NCI-H1092 treated with DMSO at 0.1 percent for 48 hours (cell line): Measurements from ENCODE around the gene NDP.
A peak's percentile ranks its signal among the peaks of the same experiment; 100 is the strongest.

Experiments
- DNase-seq: peaks from one replicate; lab custom pipeline; 2025; lab: John Stamatoyannopoulos, UW

Gene NDP, protein sequence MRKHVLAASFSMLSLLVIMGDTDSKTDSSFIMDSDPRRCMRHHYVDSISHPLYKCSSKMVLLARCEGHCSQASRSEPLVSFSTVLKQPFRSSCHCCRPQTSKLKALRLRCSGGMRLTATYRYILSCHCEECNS

DNA sequence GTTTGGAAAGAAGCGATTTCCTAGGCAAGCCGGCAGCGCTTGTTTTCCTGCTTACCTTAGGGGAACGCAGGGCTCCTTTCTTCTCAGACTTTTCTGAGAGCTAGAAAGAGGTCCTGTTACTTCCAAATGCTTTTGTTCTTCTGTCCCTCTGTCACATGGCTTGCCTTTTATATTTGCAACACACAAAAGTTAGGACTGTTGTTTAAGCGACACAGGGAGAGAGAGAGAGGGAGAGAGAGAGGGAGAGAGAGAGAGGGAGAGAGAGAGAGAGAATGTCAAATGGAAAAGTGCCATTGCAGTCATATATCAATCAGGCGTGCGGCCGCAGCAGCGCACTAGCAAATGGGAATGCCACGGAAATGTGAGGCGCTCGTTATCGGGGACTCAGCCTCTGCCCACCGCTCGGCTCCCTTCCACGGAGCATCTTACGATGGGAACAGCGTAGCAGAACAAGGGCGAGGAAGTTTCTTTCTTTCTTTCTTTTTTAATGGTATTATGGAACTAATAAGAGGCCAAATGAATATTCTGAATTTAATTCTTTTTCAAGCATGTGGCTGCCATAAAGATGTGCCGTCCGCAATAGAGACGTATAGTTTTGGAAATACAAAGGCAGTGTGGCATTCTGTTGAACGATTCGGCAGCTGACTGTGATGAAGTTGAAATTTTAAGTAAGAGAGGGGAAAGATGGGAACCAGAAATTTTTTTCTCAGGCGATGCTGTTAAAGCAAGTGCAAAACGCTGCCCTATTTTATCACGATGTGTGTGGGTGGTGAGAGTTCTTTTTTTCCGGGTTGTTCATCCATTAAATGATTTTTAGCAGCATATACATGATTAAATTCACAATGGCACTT, at the start of gene NDP:
NDP (minus strand) TSS at position 142 of the 851 bp plus-strand sequence. CDS start 14,745 bp downstream, outside the sequence.
- DNase-seq = peak; percentile 6

DNA sequence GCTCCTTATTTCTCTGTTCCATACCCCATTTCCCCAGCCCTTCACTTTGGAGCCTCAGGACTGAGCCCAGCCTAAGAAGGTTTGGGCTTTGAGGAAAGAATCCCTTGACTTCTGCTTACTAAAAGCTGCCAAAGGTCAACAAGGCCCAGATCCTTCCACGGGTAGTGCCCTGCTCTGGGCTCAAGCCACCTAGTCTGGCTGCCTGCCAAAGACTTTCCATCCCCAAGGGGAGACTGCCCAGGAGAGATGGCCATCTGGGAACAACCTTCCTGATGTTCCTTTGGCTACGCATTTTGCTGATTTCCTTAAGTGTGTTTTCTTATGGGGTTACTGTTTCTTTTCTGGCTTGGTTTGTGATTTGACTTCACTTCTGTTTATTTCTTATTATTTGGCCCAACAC, 49.8 kb upstream of the NDP start:
- DNase-seq = no peak

DNA sequence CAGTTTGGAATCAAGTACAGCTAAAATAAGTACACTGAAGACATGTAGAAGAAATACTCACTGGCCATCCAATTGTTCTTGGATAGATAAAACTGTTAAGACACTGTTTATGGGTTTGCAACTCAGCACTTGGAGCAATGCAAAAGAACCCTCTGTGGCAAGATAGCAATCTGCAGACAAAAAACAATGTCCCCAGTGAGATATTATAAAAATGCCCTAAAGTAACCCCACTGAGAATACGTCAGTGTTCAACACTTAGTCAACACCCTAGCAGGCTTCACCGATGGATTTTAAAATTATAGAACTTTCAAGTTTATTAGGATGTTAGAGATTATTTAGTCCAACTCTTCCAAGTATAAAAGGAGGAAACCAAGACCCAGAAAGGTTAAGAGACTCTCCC, 47.5 kb upstream of the NDP start:
- DNase-seq = no peak

DNA sequence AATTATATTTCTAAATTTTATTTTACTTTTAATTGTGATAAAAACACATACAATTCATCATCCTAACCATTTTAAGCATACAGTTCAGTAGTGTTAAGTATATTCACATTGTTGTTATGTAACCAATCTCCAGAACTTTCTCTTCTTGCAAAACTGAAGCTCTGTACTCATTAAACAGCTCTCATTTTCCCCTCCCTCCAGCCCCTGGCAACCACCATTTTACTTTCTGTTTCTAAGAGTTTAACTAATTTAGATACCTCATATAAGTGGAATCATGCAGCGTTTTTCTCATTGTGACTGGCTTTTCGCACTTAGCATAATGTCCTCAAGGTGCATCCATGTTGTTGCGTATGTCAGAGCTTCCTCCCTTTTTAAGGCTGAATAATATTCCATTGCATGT, 46.7 kb upstream of the NDP start:
- no peak for DNase-seq

DNA sequence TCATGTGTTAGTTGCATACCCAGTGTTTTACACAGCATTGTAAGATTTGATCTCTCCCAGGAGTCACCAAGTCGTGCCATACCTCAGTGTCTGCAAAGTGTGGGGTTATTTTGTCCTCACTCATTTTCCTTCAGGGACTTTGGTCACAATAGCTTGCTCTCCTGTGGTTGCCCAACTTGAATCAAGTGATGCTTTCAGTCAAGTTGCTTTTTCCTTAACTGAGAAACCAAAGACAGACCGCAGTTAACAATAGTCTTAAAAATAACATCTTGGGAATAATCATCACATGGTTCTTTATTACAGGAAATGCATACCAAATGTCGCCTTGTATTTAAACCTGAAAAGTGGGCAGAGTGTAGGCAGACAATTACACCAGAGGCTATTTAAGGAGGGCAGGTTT, 44.5 kb upstream of the NDP start:
- DNase-seq = no peak

DNA sequence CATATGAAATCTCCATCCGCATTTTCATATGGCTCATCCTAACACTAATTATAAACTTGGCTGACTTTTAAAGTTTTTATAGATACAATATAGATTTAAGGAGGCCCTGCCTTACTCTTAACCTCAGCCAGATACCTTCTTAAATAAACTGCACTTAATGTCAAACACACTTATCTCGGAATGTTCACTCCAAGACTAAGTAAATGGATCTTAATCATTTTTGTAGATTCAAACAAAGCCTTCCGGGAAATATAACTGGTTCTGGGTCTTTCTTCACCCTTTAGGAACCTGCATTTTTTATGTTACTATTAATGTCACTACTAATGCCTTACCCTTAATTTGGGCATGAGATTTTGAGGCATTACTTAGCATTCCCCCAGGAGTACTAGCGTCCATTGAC, 43.7 kb upstream of the NDP start:
- DNase-seq = no peak

DNA sequence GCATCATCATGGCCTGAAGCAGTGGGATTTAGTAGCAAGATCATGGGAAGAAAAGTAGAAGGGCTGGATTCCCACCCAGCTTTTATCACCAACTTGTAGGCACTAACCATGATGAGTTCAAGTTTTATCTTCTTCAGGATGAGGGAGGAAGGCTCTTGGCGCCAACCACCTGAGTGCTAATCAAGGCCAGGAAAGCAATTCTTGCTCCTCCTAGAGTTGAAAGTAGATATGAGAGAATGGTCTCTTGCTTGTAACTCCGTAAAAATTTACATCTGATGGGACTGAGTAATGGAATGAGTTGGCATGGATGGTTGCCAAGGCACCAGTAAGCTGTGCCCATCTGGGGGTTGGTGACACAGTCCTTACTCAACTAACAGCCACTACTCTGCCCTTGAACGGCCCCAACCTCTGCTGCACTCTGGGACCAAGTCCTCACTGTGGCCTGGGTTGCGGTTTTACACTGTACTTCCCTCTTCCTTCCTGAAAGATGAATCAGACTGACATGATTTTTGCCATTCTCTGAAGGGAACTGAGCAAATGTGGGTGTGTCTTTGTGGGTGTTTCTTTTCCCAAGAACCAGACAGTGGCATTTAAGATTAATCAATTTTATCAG, 39.4 kb upstream of the NDP start:
- no peak for DNase-seq

DNA sequence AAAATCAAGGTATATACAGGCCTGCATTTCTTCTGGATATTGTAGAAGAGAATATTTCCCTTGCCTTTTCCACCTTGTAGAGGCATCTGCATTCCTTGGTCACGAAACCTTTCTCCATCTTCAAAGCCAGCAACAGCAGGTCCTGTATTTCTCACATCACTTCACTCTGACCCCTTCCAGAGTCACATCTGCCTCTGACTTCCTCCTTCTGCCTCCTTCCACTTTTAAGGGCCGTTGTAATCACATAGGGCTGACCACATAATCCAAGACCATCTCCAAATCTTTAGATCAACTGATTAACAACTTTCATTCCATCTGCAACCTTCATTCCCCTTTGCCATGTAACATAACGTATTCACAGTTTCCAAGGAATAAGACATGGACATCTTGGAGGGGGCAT, 38.3 kb upstream of the NDP start:
- no peak for DNase-seq

DNA sequence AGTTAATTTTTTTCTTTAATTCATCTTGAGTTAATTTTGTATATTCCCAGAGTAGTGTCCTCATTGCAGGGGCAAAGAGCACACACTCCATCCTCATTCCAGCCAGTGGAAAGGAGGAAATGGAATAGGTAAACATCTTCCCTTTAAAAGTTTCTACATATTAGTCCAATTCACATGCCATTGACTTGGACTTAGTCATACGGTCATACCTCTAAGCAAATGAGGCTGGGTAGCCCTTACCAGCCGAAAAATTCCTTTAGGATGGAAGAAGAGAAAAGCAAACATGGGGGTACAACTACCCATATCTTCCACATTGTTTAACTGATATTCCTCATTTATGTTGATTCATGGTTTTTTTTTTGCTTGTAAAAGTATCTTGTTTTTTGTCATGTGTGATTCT, 37.4 kb upstream of the NDP start:
- no peak for DNase-seq

DNA sequence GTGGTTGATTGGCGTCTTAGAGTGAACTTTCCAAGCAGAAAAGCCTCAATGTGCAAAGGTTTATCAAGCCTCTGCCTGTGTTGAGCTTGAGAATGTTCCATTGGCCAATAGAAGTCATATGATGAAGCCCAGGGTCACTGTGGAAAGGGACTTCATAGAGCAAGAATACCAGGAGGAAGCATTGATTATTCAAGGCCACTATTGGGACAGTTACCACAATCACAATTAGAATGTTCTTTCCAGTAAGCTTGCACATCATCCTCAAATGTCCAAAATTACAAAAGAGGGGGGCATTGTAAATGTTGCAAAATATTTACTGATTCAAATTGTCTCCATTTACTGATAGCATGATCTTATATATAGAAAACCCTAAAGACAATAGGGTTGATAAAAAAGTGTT, 32.9 kb upstream of the NDP start:
- DNase-seq = no peak

DNA sequence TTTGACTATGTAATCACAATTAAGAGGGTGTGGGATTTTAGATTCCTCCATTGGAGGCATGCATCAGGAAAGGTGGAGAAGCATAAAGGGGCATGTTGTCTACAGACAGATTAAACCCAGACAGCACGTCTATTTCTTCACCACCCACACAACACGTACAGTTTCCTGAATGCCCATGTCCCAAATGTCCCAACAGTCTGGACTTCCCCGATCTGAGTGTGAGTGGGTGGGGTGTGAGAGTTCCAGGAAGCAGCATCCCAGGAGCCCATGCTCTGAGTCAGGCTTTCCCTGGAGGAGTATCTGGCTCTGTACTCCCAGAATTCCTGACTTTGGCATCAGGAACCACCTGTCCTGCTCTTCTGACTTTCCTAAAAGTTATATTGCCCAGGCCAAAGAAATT, 30.8 kb upstream of the NDP start:
- DNase-seq = no peak

DNA sequence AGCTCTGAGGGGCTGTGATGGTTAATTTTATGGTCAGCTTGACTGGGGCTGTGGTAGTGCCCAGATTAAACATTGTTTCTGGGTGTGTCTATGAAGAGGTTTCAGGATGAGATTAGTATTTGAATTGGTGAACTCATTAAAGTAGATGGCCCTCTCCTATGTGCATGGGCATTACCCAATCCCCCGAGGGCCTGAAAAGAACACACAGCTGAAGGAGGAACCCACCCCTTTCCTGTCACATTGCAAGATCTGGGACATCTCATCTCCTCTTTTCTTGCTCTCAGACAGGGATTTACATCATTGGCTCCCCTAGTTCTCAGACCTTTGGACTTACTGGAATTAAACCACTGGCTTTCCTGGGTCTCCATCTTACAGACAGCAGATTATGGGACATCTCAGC, 29.4 kb upstream of the NDP start:
- no peak for DNase-seq

DNA sequence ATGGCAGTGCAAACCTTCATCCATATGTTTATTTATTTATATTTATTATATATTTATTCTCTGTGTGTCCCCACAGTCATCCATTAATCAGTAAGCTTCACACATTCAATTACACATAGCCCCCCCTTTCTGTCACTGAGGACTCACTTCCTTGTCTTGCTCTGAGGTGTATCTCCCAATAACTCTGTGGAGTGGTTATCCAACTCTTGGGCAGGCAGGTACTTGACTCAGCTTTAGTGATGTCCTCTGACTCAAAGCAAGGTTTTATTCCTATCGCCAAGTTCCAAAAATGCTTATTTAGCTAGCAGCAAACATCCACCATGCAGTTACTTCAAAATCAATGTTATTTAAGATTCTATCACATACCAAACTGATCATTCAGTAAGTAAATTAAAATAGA, 25.2 kb upstream of the NDP start:
- DNase-seq = no peak

DNA sequence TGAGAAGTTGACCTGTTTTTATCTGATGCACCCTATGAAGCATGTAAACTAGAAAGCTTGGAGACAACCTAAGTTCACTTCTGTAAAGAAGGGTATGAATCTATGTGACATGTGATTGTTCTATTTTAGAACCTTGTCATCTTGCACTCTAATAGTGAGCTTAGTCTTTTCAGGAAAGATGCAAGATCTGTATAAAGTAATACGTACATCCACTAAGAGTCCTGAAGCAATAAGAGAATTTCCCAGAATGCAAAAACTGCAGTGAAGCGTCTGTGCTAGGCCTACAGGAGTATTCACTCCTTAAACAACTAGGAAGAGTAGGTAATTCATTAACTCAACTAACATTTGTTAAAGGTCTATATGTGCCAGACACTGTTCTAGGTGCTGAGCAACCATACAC, 23.3 kb upstream of the NDP start:
- DNase-seq = no peak

DNA sequence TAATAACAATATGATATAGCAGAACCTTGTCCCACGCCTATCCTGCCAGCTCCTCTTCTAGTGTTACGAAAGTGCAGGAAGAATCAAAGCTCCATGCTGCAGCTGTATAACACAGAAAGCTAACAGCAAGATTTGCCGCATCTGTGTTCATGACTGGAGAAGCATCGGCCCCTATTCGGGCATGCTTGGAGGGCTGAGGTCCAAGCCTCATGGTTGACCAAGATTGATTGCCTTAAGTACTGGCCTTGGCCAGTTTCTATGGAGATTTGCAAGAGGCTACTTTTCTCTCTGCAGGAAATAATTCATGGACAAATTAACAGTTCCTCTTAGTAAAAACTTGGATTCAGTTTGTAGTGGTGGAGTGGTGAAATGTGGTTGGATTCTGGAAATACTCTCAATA, 12.9 kb upstream of the NDP start:
- DNase-seq = no peak

DNA sequence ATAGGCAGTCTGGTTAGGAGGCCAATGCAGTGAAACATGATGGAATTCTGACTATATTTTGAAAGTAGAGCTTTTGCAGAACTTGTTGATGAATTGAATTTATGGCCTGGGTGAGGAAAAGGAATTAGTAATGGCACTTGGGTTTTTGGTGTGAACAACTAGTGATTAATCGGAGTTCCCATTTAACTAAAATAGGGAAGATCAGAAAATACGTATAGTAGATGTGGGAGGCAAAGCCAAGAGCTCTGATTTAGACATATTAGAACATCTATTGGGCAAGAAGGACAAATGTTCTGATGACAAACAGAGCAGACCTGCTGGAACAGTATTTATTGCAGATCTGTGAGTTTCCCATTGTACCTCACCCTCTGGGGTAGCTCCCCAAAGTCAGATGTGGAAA, 12.3 kb upstream of the NDP start:
- no peak for DNase-seq

DNA sequence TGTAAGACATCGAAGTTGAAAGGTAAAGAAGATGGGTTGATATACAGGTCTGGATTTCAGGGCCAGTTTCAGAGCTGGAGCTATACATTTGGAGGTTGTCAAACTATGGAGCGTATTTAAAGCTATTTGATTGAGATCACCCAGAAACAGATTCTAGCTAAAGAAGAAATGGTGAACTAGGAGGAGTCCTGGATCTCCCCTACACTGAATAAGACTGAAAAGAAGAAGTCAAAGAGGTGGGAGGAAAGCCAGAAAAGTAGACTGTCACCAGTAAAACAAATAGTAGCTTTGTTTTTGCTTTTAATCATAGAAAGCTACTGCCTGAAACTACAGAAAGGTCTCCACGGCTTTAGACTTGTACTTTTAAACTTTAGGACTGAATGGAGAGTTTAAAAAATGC, 5.0 kb upstream of the NDP start:
- DNase-seq = no peak

DNA sequence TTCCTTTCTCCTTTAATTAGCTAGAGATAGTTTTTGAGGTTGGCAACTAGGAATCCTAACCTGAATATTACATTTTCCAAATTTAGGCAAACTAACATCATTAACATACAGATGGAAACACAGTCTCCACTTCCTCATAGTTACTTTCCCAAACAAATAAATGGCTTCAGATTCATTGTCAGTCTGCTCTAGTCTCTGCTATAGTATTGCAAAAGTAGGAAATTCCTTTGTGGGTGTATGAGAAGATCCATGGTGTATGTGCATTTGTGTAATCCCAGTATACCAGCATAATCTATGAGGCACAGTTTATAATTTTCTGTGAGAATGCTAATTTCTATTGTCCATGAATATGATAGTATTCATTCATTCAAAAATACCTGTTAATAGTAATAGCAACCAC, 3.0 kb upstream of the NDP start:
- DNase-seq = no peak

DNA sequence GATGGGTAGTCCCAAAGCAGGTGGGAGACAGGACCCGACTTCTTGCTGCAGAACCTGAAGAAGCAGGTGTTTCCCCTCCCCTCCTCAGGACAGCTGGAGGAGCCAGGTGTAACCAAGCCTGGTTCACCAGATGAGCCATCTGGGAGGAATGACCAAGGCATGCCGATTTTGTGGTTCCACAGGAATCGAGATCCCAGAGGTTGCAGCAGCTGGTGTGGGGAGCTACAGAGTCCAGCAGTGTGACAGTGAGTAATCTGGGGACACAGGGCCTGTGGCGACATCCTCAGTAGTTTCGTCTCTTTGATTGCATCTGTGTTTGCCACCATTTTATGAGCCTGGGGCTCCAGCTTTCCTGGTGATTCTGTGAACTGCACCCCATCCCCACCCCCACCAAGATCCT, 2.6 kb upstream of the NDP start:
- no peak for DNase-seq

DNA sequence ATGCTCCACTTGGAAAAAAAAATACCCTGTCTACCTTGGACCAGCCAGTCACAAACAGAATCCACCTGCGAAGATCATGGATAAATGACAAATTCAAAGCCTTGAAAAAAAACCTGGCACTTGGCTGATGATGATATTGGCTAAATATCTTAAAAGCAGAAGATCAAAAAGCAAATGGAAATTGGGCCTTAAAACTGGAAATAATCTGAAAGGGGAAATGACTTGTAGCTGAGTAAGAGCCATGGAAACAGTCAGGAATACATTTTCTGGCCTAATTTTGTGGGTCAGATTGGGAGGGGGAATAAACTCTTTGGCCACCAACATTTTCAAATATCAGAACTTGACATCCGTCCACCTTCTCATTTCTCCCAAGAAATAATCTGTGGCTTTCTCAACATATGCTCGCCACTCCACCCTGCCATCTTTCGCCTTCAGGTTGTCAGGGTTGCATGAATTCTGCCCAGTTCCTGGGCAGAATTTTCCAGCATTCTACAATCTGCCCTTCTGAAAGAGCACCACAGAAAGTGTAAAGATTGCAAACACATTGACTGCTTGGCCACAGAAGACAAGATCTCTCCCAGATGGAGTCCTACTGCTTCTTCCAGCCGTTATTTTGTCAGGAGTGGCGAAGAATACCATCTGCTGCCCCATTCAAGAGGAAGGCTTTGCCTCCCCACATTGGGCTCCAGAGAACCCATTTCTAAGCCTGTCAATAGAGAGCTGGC, 1.7 kb upstream of the NDP start:
- DNase-seq = no peak

DNA sequence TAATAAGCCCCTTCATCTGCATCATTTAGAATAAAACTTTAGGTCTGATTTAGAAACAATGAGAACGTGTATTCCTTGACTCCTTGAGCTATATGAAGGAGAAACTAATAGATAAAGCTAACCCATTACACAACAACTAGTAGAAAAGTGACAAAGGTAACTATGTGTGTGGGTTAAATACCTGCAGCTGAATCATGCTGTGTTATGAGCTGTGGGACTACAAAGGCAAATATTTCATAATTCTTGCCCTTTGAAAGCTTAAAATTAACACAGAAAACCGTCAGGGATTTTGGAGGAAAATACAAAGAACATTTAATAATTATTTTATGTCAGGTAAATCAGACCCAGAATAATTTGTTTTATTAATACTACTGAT, 898 bp upstream of the NDP start:
- DNase-seq = no peak

DNA sequence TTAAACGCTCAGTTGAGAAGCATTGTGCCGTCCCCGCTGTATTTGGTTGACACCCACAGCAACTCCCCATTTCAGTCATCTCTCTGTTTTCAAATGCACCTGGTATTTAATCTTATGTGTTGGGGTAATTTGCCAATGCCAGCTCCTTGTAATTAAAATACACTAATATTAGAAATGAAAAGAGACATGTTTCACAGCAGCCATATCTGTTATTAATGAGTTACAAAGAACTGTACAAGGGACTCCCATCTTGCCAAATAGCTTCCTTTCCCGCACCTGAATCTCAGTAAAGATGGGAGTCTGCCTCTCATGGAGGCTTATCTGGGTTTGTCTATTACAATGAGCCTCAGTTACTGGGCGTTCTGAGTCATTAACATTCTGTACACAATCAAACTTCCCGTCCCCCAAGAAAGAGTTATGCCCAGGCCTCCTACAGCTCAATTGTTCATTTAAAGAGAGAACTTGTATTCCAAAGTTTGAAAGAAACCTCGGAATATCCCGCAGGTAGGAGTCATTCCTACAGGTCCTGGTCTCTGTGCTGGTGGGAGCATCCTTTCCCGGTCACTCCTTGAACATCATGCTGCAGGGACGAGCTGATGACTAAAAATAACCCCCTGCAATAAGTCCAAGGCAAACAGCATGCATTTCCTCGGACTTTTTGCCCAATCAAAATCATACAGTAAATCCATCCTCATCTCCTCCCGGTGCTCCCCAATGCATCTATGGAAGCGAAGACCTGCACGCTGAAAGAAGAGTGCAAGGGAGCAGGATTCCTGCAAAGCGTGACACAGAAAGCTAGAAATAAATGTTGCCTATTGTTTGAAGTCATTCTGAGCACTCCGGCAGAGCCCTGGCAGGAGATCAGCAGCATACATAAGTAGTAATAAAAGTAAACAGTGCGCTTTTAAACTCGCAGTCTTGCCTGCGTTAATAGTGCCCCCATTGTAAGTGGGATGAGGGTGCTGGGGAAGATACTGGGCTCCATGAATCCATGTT, 926 bp downstream of the NDP start:
- peak; percentile 7 for DNase-seq
